Bronchial epithelial cell (primary cell): ENCODE results near the gene SCN2B. TPM values are rescaled to one million over a fixed set of nuclear protein-coding genes. Genes with fewer than 3 reads are reported as not detected.
A peak's percentile ranks its signal among the peaks of the same experiment; 100 is the strongest.

Experiments
- DNase-seq: peaks from one replicate; pipeline ENCODE4 v3.0.0-alpha.2; 2010; ENCODE audit warnings: low read depth
- FAIRE-seq: peaks from 2 replicates; lab custom pipeline; 2011; peaks lifted over from hg19 to GRCh38; lab: Jason Lieb, UNC
- H3K27me3 ChIP-seq: 2 replicates; pipeline ENCODE4 v1.5.1; 2011; ENCODE audit warnings: low read length; ENCODE audit not compliant: control insufficient read depth, insufficient read depth
- H3K36me3 ChIP-seq: 2 replicates; pipeline ENCODE4 v1.5.1; 2011; ENCODE audit warnings: low read length; ENCODE audit not compliant: control insufficient read depth, insufficient read depth
- H3K4me3 ChIP-seq: 2 replicates; pipeline ENCODE4 v1.5.1; 2011; ENCODE audit warnings: mild to moderate bottlenecking, low read depth, low read length, control low read depth
- CTCF ChIP-seq: IDR thresholded peaks from 2 replicates; pipeline ENCODE4 v1.5.1; 2011; ENCODE audit warnings: mild to moderate bottlenecking, moderate library complexity, low read length, control low read depth, inconsistent platforms; ENCODE audit not compliant: insufficient read depth, severe bottlenecking
- total RNA-seq: library from RNA; depleted of rRNA; stranded (reverse); fragments of >200 nt; gene quantifications from 2 replicates; pipeline ENCODE4 v1.2.1, GENCODE V29; 2014

SCN2B gene
- total RNA-seq, 1 donor from 2014 or later: under 0.01 TPM

GRCh38 chr11:118126082-118126838 lies 50.2 kb downstream of the SCN2B start:
- no peak for FAIRE-seq
- Histone ChIP-seq H3K27me3 (no peaks in the 10 kb centered on the region), H3K36me3 (no peaks in the 10 kb centered on the region), H3K4me3 (no peak overlapping the region)
- DNase-seq: peak; percentile 81
- no peak for TF ChIP-seq CTCF

GRCh38 chr11:118124929-118125535 lies 51.4 kb downstream of the SCN2B start:
- H3K36me3 ChIP-seq: no peaks in the 10 kb centered on the region
- no peak for TF ChIP-seq CTCF
- no peak for DNase-seq
- FAIRE-seq: no peak
- H3K4me3 ChIP-seq: no peak overlapping the region
- H3K27me3 ChIP-seq: no peaks in the 10 kb centered on the region

GRCh38 chr11:118120793-118121192 lies 55.6 kb downstream of the SCN2B start:
- no peak for TF ChIP-seq CTCF
- DNase-seq: no peak
- peaks cover 3% of the 10 kb centered on the region for H3K36me3 ChIP-seq
- FAIRE-seq: no peak
- no peak overlapping the region for H3K4me3 ChIP-seq
- H3K27me3 ChIP-seq: no peaks in the 10 kb centered on the region

GRCh38 chr11:118117790-118118601 lies 58.4 kb downstream of the SCN2B start:
- Histone ChIP-seq H3K4me3 (no peak overlapping the region), H3K36me3 (peaks cover 5% of the 10 kb centered on the region), H3K27me3 (no peaks in the 10 kb centered on the region)
- DNase-seq (no peak), FAIRE-seq (no peak)
- TF ChIP-seq CTCF: no peak

- H3K27me3 ChIP-seq: no peaks in the 10 kb centered on the region
- H3K4me3 ChIP-seq: no peak overlapping the region
- FAIRE-seq (no peak), DNase-seq (no peak)
- peaks cover 6% of the 10 kb centered on the region for H3K36me3 ChIP-seq
- no peak for TF ChIP-seq CTCF
Observed at GRCh38 chr11:118115048-118115447, 61.4 kb downstream of the SCN2B start.
